H1 (cell line): ENCODE measurements around the gene FGGY.

Experiments
- CTCF ChIP-seq, 3 experiments: IDR thresholded peaks; 1 replicate in 2 of 3; 2 replicates in 1 of 3; pipeline versions ENCODE4 v1.5.1 to v1.6.1; 2011; ENCODE audit warnings: low read length in 3 of 3, mild to moderate bottlenecking in 3 of 3, inconsistent platforms in 2 of 3, low read depth in 1 of 3, moderate library complexity in 1 of 3; ENCODE audit not compliant: insufficient read depth in 1 of 3; ENCODE audit errors: control extremely low read depth in 1 of 3
- EGR1 ChIP-seq: IDR thresholded peaks from 2 replicates; pipeline ENCODE4 v1.6.1; 2011; ENCODE audit warnings: low read depth, low read length, borderline replicate concordance
- EZH2 ChIP-seq: fragments of 200-600 bp; sonication (generic); IDR thresholded peaks from 2 replicates; pipeline ENCODE4 v1.7.1; 2012; ENCODE audit warnings: low read depth, mild to moderate bottlenecking, moderate library complexity, low read length, inconsistent platforms; ENCODE audit not compliant: severe bottlenecking
- HDAC6 ChIP-seq: IDR thresholded peaks from one replicate; pipeline ENCODE4 v1.7.1; 2012; ENCODE audit warnings: low read depth, mild to moderate bottlenecking, inconsistent platforms, low read length, moderate library complexity
- KDM1A ChIP-seq: fragments of 200-600, 300-600 bp; sonication (generic); IDR thresholded peaks from 2 replicates; pipeline ENCODE4 v1.7.1; 2016; ENCODE audit warnings: mild to moderate bottlenecking, low read length, borderline replicate concordance
- PHF8 ChIP-seq: fragments of 200-600 bp; sonication (generic); conservative IDR thresholded peaks from 2 replicates; pipeline ENCODE4 v1.7.1; 2012; ENCODE audit warnings: low read depth, mild to moderate bottlenecking, inconsistent platforms, low read length, moderate library complexity
- POLR2AphosphoS5 ChIP-seq: IDR thresholded peaks from 2 replicates; pipeline ENCODE4 v1.6.1; 2011; ENCODE audit warnings: low read depth, low read length
- RNF2 ChIP-seq: fragments of 200-900, 300-1000 bp; sonication (generic); IDR thresholded peaks from 2 replicates; pipeline ENCODE4 v1.7.1; 2016; ENCODE audit warnings: borderline replicate concordance, low read depth, mild to moderate bottlenecking, antibody characterized with exemption, low read length; ENCODE audit not compliant: poor library complexity, severe bottlenecking; ENCODE audit errors: missing control alignments
- SP1 ChIP-seq: IDR thresholded peaks from 2 replicates; pipeline ENCODE4 v1.6.1; 2011; ENCODE audit warnings: low read depth, low read length
- SUZ12 ChIP-seq: fragments of 200-600 bp; sonication (generic); IDR thresholded peaks from 2 replicates; pipeline ENCODE4 v1.6.1; 2012; ENCODE audit warnings: mild to moderate bottlenecking, inconsistent platforms, low read length, moderate library complexity, mixed read lengths
- TAF1 ChIP-seq: IDR thresholded peaks from 2 replicates; pipeline ENCODE4 v1.6.1; 2011; ENCODE audit warnings: mild to moderate bottlenecking, low read depth, low read length

GRCh38 chr1:59279645-59280044, 17.2 kb upstream of the FGGY start:
- TF ChIP-seq EZH2 (no peak), CTCF (IDR thresholded peaks at IDR 0.05; ENCODE audit: control extremely low read depth in 1 of 3, insufficient read depth in 1 of 3, low read depth in 1 of 3, low read length in 3 of 3) (no peak), TAF1 (no peak), HDAC6 (no peak), EGR1 (no peak), SUZ12 (no peak), RNF2 (no peak), PHF8 (no peak), POLR2AphosphoS5 (no peak), SP1 (no peak), KDM1A (no peak)
